CD4-positive, alpha-beta T cell (primary cell): Measurements from ENCODE around the gene NISCH. TPM values are rescaled to one million over a fixed set of nuclear protein-coding genes. Genes with fewer than 3 reads are reported as not detected.

Experiments
- ATAC-seq: fragments of 200-7000 bp; cut with Tn5 transposase; one replicate; pipeline ENCODE4 v1.10.0; 2022; ENCODE audit warnings: mild to moderate bottlenecking; ENCODE audit not compliant: poor library complexity
- CTCF ChIA-PET: fragments of 350-600 bp; sonication (Branson Sonifier 250); formaldehyde crosslinking; loops from one replicate; lab custom pipeline; 2021; ENCODE audit warnings: antibody characterized with exemption, inconsistent platforms; lab: Charles Lee
- POLR2A ChIA-PET: fragments of 350-600 bp; sonication (Branson Sonifier 250); formaldehyde crosslinking; loops from one replicate; lab custom pipeline; 2021; ENCODE audit warnings: antibody characterized with exemption, inconsistent platforms; lab: Charles Lee
- DNase-seq, 14 experiments: peaks; one replicate each; pipeline ENCODE4 v3.0.0-alpha.2; 2013 to 2020; ENCODE audit warnings: mixed read lengths in 2 of 14
- H3K27ac ChIP-seq, 2 donors: one replicate each; pipeline versions ENCODE4 v1.5.1 to v1.7.0; 2013; ENCODE audit warnings: low read length in 2 of 2, low read depth in 1 of 2, mild to moderate bottlenecking in 1 of 2
- H3K27me3 ChIP-seq, 2 experiments: 1 replicate in 1 of 2; 2 replicates in 1 of 2; pipeline versions ENCODE4 v1.6.1 to v1.7.0; 2013; ENCODE audit warnings: low read length in 2 of 2, control low read depth in 1 of 2, mild to moderate bottlenecking in 1 of 2, moderate library complexity in 1 of 2; ENCODE audit not compliant: insufficient read depth in 2 of 2, control insufficient read depth in 1 of 2
- H3K36me3 ChIP-seq: one replicate; pipeline ENCODE4 v1.6.1; 2013; ENCODE audit warnings: low read length, control low read depth; ENCODE audit not compliant: insufficient read depth
- H3K4me1 ChIP-seq: one replicate; pipeline ENCODE4 v1.6.1; 2013; ENCODE audit warnings: low read length, control low read depth; ENCODE audit not compliant: insufficient read depth
- H3K4me3 ChIP-seq: one replicate; pipeline ENCODE4 v1.5.1; 2013; ENCODE audit warnings: mild to moderate bottlenecking, low read length, moderate library complexity
- H3K9me3 ChIP-seq, 2 experiments: 1 replicate in 1 of 2; 2 replicates in 1 of 2; pipeline versions ENCODE4 v1.6.1 to v1.7.0; 2013; ENCODE audit warnings: low read length in 2 of 2, mild to moderate bottlenecking in 2 of 2, control low read depth in 1 of 2, moderate library complexity in 1 of 2; ENCODE audit not compliant: control insufficient read depth in 1 of 2, insufficient read depth in 1 of 2
- H3K27ac Mint-ChIP-seq: one replicate; pipeline ENCODE4 v1.8.0; 2020; ENCODE audit warnings: mixed read lengths
- H3K27me3 Mint-ChIP-seq: one replicate; pipeline ENCODE4 v1.8.0; 2021; ENCODE audit warnings: mixed read lengths
- H3K36me3 Mint-ChIP-seq: one replicate; pipeline ENCODE4 v1.8.0; 2021; ENCODE audit warnings: low read depth, mixed read lengths
- H3K4me1 Mint-ChIP-seq: one replicate; pipeline ENCODE4 v1.8.0; 2021; ENCODE audit warnings: low read depth, mixed read lengths
- H3K4me3 Mint-ChIP-seq: one replicate; pipeline ENCODE4 v1.8.0; 2020; ENCODE audit warnings: mild to moderate bottlenecking, mixed read lengths
- H3K9me3 Mint-ChIP-seq: one replicate; pipeline ENCODE4 v1.8.0; 2020; ENCODE audit warnings: mixed read lengths
- CTCF ChIP-seq: fragments of 200-600 bp; IDR thresholded peaks from one replicate; pipeline ENCODE4 v1.8.0; 2022; ENCODE audit warnings: antibody characterized with exemption, mild to moderate bottlenecking
- intact Hi-C, 2 experiments: fragments of 100-400 bp; cut with DNase I in 1 of 2; cut with micrococcal nuclease in 1 of 2; formaldehyde crosslinking; loops; one replicate each; pipeline versions ENCODE4 v1.15.1 to v1.9.0; 2023 to 2025; cut with DNase I, micrococcal nuclease
- total RNA-seq, 174 experiments: library from RNA in 2 of 174; stranded (reverse) in 2 of 174; gene quantifications; one replicate each; pipeline ENCODE4 v1.2.3 and lab custom pipeline; 2021 to 2026

The NISCH gene
- total RNA-seq, 2 experiments from 2014 or later = 160 to 163 TPM

GRCh38 chr3:52441091-52441771, 14.2 kb upstream of the NISCH start:
- Mint-ChIP-seq H3K4me1 (peaks cover 8% of the 10 kb centered on the region), H3K9me3 (no peaks in the 10 kb centered on the region), H3K4me3 (no peak overlapping the region), H3K36me3 (no peaks in the 10 kb centered on the region), H3K27ac (no peak overlapping the region), H3K27me3 (no peaks in the 10 kb centered on the region)
- intact Hi-C loops = loop anchor here in 1 of 2 experiments (10.0 kb wide), 1 partner anchor 156 kb away; the partner anchor contains the start of gene GLYCTK
- CTCF ChIA-PET = interaction anchor here (0.9 kb wide), 1 partner anchor 37 kb away, joined by 3 read pairs; no protein-coding TSS in a partner anchor
- Histone ChIP-seq H3K4me1 (peaks cover 20% of the 10 kb centered on the region), H3K36me3 (no peaks in the 10 kb centered on the region), H3K27me3 (no peaks in the 10 kb centered on the region), H3K4me3 (no peak overlapping the region), H3K27ac (no peak overlapping the region), H3K9me3 (no peaks in the 10 kb centered on the region)
- no peak for DNase-seq
- no peak for ATAC-seq
- POLR2A ChIA-PET = interaction anchor here (1.0 kb wide), 1 partner anchor 14 kb away, joined by 4 read pairs; the partner anchor contains the start of gene NISCH
- no peak for TF ChIP-seq CTCF

GRCh38 chr3:52441772-52442332, 13.6 kb upstream of the NISCH start:
- Histone ChIP-seq H3K27ac (no peak overlapping the region), H3K4me1 (peaks cover 23% of the 10 kb centered on the region), H3K27me3 (no peaks in the 10 kb centered on the region), H3K9me3 (no peaks in the 10 kb centered on the region), H3K36me3 (no peaks in the 10 kb centered on the region), H3K4me3 (no peak overlapping the region)
- no peak for ATAC-seq
- POLR2A ChIA-PET = interaction anchor here (1.0 kb wide), 1 partner anchor 13 kb away, joined by 4 read pairs; the partner anchor contains the start of gene NISCH
- TF ChIP-seq CTCF = no peak
- DNase-seq = no peak
- CTCF ChIA-PET = no interaction called here
- H3K36me3 Mint-ChIP-seq = no peaks in the 10 kb centered on the region
- H3K27ac Mint-ChIP-seq = no peak overlapping the region
- H3K9me3 Mint-ChIP-seq = no peaks in the 10 kb centered on the region
- no peak overlapping the region for H3K4me3 Mint-ChIP-seq
- intact Hi-C loops = loop anchor here in 1 of 2 experiments (10.0 kb wide), 1 partner anchor 157 kb away; the partner anchor contains the start of gene GLYCTK
- no peaks in the 10 kb centered on the region for H3K27me3 Mint-ChIP-seq
- peaks cover 9% of the 10 kb centered on the region for H3K4me1 Mint-ChIP-seq

- POLR2A ChIA-PET = no interaction called here
- intact Hi-C loops = loop anchor here in 1 of 2 experiments (10.0 kb wide), 1 partner anchor 158 kb away; the partner anchor contains the start of gene GLYCTK
- no peak for TF ChIP-seq CTCF
- Histone ChIP-seq H3K9me3 (no peaks in the 10 kb centered on the region), H3K4me3 (no peak overlapping the region), H3K27me3 (no peaks in the 10 kb centered on the region), H3K4me1 (peaks cover 28% of the 10 kb centered on the region), H3K36me3 (no peaks in the 10 kb centered on the region), H3K27ac (no peak overlapping the region)
- Mint-ChIP-seq H3K27me3 (no peaks in the 10 kb centered on the region), H3K27ac (no peak overlapping the region), H3K4me3 (no peak overlapping the region), H3K4me1 (peaks cover 14% of the 10 kb centered on the region), H3K9me3 (no peaks in the 10 kb centered on the region), H3K36me3 (no peaks in the 10 kb centered on the region)
- ATAC-seq (no peak), DNase-seq (no peak)
- CTCF ChIA-PET = no interaction called here
Observed at GRCh38 chr3:52442409-52443267, 12.8 kb upstream of the NISCH start.
